Stimulated activated CD8-positive, alpha-beta memory T cell treated with anti-CD3 and anti-CD28 coated beads, Interleukin-7, amount 100 ng/mL, for 24 hours (primary cell): ENCODE measurements around the gene DUSP28.
"Not testable (repeated sequence)": the region's sequence is repeated elsewhere in the genome, so short reads cannot be mapped to it uniquely, and the experiment has no call there.

ENCODE experiments used
- DNase-seq: peaks from one replicate; pipeline ENCODE4 v3.0.0-alpha.2; 2020; ENCODE audit warnings: low read depth

The DUSP28 gene

DNA sequence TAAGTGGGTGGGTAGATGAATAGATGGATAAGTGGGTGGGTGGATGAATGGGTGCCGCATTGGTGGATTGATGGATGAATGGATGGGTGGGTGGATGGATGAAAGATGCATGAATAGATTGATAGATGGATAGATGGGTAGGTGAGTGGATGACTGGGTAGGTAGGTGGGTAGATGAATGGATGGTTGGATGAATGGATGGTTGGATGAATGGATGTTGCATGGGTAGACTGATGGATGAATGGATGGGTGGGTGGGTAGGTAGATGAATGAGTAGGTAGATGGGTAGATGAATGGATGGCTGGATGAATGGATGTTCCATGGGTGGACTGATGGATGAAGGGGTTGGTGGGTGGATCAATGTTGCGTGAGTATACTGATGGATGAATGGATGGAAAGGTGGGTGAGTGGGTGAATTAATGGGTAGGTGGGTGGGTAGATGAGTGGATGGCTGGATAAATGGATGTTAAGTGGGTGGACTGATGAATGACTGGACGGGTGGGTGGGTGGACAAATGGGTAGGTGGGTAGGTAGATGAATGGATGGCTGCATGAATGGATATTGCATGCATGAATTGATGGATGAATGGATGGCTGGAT is 32.9 kb upstream of the DUSP28 start:
- no peak for DNase-seq

- no peak for DNase-seq
Measured at GRCh38 chr2:240528406-240529040, 31.6 kb upstream of the DUSP28 start.

DNA sequence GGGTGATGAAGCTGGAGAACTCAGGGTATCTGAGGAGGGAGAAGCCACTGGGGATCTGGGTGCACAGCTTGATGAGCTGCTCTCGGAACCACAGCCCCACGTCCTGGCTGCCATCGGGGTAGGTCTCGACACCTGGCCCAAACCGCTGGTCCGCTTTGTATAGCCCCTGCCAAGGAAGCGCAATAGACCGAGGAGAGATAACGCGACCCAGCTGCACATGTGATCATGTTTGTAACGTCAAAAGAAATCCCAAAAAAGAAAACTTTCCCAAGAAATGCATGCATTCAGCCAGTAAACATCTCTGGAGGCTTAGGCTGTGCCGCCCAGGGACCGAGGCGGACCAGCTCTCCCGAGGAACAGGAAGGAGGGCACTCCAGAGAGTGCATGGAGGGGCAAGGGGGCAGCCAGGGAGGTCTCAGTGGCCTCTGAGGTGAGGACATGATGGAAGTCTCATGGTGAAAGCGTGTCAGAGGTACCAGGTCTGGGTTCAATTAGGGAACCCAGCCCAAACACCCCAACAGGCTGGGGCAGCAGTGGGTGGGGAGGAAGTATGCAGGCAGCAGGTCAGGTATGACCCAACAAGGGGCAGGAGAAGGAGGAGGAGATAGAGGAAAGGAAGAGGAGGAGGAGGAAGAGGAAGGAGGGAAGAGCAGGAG is 30.7 kb upstream of the DUSP28 start:
- DNase-seq, result no peak

GRCh38 chr2:240530181-240530580 is 30.0 kb upstream of the DUSP28 start:
- no peak for DNase-seq

DNA sequence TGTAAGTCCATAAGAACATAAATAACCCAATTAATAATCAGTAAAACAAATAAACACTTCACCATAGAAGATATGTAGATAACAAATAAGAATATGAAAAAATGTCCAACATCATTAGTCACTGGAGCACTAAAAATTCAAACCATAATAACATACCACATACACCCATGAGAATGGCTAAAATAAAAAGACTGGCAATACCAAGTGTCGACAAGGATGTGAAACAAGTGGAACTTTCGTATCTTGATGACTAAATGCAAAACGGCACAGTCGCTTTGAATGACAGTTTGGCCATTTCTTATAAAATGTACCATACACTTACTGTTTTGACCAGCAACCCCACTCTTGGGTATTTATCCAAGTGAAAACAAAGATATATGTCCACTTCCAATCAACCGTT is 29.1 kb upstream of the DUSP28 start:
- no peak for DNase-seq

GRCh38 chr2:240532031-240532775 is 28.0 kb upstream of the DUSP28 start:
- DNase-seq, result no peak

- no peak for DNase-seq
Measured at GRCh38 chr2:240538031-240538780, 22.0 kb upstream of the DUSP28 start.

GRCh38 chr2:240539101-240539500 is 21.1 kb upstream of the DUSP28 start:
- DNase-seq, result not testable (repeated sequence)

GRCh38 chr2:240539906-240540305 is 20.3 kb upstream of the DUSP28 start:
- no peak for DNase-seq

DNA sequence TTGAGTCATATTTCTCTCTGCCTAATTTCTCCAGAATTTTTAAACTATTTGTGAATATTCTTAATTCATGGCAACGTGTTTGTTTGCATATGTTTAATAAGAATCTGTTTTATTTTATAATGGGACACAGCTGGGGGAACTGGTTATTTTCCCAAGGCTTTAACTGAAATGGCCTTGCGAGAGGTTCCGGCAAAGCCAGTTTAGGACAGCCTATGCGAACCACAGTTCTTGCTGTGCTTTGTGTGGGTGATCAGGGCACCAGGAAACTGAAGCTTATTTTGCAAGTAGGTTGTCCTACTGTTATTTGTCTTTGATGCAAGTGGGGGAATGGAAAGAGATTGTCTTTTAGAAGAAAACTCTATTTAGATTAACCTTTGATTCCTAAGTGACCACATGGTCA is 8.9 kb upstream of the DUSP28 start:
- DNase-seq, result no peak

DNA sequence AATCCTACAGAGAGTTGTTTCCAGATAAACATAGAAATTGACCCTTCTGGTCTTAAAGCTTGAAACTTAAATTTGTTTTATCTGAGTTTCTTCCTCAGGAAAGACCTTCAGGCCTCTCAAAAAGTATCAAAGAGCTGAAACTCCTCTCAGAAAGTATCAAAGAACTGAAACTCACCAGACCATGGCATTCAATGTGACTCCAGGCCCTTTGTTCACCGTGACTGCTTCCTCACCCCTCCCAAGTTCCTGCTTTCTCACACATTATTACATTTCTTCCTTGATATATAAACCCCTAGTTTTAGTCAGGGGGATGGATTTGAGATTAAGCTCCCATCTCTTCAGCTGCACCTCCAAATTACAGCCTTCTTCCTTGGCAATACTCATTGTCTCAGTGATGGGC is 8.3 kb upstream of the DUSP28 start:
- DNase-seq, result no peak

- no peak for DNase-seq
Measured at GRCh38 chr2:240553956-240554480, 6.1 kb upstream of the DUSP28 start.

GRCh38 chr2:240554767-240555493 is 5.2 kb upstream of the DUSP28 start:
- DNase-seq, result no peak

DNA sequence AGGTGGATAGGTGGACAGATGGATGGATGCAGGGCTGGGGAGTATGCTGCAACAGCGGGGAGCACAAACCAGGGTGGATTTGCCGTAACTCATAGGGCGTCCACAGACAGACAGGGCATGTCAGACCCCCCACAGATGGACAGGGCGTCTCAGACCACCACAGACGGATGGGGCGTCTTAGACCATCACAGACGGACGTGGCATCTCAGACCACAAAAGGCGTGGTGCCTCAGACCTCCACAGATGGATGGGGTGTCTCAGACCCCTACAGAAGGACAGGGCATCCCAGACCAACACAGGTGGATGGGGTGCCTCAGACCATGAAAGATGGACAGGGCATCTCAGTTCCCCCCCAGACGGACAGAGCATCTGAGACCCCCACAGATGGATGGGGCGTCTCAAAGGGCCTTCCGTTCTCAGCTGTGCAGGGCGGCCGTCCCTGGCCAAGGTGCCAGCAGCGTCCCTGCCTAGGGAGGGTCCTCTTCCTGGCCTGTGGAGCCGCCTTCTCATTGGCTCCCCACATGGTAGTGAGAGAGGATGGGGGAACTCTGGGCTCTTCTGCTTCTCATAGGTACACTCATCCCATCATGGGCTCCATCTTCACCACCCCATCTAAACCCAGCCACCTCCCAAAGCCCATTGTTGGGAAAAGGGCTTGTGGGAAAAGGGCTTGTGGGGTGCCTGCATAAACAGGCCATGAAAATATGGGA is 4.5 kb upstream of the DUSP28 start:
- no peak for DNase-seq

- DNase-seq, result no peak
Measured at GRCh38 chr2:240556553-240557100, 3.5 kb upstream of the DUSP28 start.

DNA sequence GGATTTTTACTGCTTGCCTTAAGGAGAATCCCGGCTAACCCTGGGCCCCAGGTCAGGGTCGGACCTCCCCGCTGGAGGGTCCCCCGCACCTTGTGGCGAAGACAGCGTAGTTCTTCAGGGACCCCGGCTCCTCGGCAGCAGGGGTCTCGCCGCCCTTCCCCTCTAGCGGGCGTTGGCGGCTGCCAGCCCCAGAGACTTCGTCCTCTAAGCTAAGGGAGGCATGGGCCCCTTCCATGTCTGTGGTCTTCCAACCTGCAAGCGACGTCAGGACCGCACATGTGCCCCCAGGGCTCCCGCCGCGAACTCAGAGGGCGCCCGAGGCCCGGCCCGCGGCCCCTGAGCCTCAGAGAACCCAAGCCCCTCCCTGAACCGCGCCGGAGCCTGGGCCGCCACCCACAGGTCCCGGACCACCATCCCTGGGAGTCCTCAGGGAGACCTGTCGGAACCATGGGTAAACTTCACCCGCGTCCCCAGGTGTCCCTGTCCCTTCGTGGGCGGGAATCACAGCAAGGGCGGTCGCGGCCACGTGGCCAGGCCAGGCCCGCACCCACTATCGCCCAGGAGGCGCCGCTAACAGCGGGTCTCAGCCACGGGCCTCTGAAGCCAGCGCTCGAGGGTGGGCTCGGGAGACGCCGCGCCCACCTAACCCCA is 2.9 kb upstream of the DUSP28 start:
- DNase-seq, result no peak

DNA sequence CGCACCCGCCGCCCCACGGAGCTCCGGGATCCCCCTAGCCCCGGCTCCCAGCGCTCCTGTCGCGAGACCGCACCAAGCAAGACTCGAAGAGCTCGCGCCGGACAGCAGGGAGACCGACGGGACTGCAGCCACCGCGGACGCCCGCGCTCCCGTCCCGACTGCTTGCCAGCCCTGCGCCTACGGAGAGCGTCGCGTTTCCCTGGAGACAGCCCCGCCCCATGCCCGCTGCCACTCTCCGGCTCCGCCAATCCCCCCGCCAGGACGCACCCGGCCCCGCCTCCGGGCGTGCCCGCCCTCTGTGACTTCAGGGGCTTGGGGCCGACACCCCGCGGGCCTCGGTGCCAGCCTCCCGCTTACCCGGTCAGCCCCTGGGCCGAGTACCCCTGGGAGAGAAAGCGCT is 2.3 kb upstream of the DUSP28 start, which contains the start of gene ANKMY1:
Gene ANKMY1 (minus strand): TSS at position 181 of the 400 bp plus-strand sequence. CDS start 653 bp downstream, outside the sequence.
- DNase-seq, result no peak

GRCh38 chr2:240558236-240558761 is 1.9 kb upstream of the DUSP28 start:
- DNase-seq, result no peak

DNA sequence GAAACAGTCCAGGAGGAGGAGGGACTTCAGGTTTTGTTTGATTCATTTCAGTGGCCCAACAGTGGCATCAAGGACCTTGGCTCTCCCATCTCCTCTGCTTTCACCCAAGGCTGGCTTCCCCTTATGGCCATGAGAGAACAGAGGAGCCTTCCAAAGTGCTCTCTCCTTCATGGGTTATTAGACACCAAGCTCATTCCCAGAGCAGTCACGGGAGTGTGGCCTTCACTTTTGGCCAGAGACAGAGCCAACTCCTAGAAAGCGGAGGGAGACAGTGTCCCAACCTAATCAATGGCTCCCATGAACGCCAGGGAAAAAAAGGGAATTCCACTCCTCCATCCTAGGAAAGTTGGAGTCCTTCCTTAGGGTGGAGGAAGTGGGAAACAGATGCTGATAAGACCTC is 871 bp upstream of the DUSP28 start:
- no peak for DNase-seq
